Vagina (tissue), 2 donors: ENCODE data around the gene ITGAL. TPM values are rescaled to one million over a fixed set of nuclear protein-coding genes. Genes with fewer than 3 reads are reported as not detected.

Experiments
- DNase-seq, 2 donors: peaks; one replicate each; pipeline ENCODE4 v3.0.0-alpha.2; 2017; ENCODE audit errors: extremely low spot score in 2 of 2
- H3K27ac ChIP-seq: fragments of 200-600 bp; sonication (generic); one replicate; pipeline ENCODE4 v1.5.1; 2019
- H3K27me3 ChIP-seq: fragments of 200-600 bp; sonication (generic); one replicate; pipeline ENCODE4 v1.5.1; 2019
- H3K36me3 ChIP-seq, 2 donors: fragments of 200-600 bp; sonication (generic); one replicate each; pipeline ENCODE4 v1.5.1; 2017 to 2019
- H3K4me1 ChIP-seq: fragments of 200-600 bp; sonication (generic); one replicate; pipeline ENCODE4 v1.5.1; 2019
- H3K4me3 ChIP-seq, 2 donors: fragments of 200-600 bp; sonication (generic); 1 replicate in 1 of 2; 2 replicates in 1 of 2; pipeline ENCODE4 v1.5.1; 2016 to 2019
- H3K9me3 ChIP-seq: fragments of 200-600 bp; sonication (generic); one replicate; pipeline ENCODE4 v1.5.1; 2019
- CTCF ChIP-seq, 3 experiments: fragments of 450-650 bp in 2 of 3; fragments of 200-600 bp in 1 of 3; sonication (generic) in 1 of 3; IDR thresholded peaks; one replicate each; pipeline ENCODE4 v1.5.1; 2017 to 2019; ENCODE audit warnings: antibody characterized with exemption in 3 of 3, mild to moderate bottlenecking in 2 of 3, moderate library complexity in 2 of 3
- POLR2A ChIP-seq, 2 donors: fragments of 450-650 bp; IDR thresholded peaks; one replicate each; pipeline ENCODE4 v1.6.1; 2017; ENCODE audit warnings: antibody characterized with exemption in 2 of 2, mild to moderate bottlenecking in 2 of 2, moderate library complexity in 2 of 2
- POLR2AphosphoS5 ChIP-seq, 2 donors: sonication (generic); formaldehyde crosslinking; IDR thresholded peaks; one replicate each; pipeline ENCODE4 v1.9.0; 2017; ENCODE audit warnings: antibody characterized with exemption in 2 of 2, mild to moderate bottlenecking in 2 of 2, low read depth in 1 of 2; ENCODE audit not compliant: insufficient read depth in 1 of 2
- intact Hi-C: fragments of 100-400 bp; cut with DNase I; formaldehyde crosslinking; loops from one replicate; pipeline ENCODE4 v1.15.1; 2023
- total RNA-seq: library from RNA; depleted of rRNA; stranded (reverse); fragments of >200 nt; gene quantifications from one replicate; pipeline ENCODE4 v1.2.3, GENCODE V29; 2016

Gene ITGAL
- total RNA-seq, 1 donor from 2014 or later = 5.4 TPM

- intact Hi-C loops = loop anchor here (10.0 kb wide), 1 partner anchor 91 kb away; the partner anchor contains the start of gene ZNF747
Measured at GRCh38 chr16:30443631-30444030, 28.9 kb upstream of the ITGAL start.

GRCh38 chr16:30444231-30445148 lies 28.1 kb upstream of the ITGAL start:
- intact Hi-C loops = loop anchor here (10.0 kb wide), 1 partner anchor 90 kb away; the partner anchor contains the start of gene ZNF747
- Histone ChIP-seq H3K27ac (peak overlapping the region; percentile 85), H3K4me1 (peaks cover 20% of the 10 kb centered on the region)

More at GRCh38 chr16:30443631-30444030, 28.9 kb upstream of the ITGAL start:
- H3K4me3 ChIP-seq = no peak overlapping the region
- no peak for DNase-seq
- no peaks in the 10 kb centered on the region for H3K9me3 ChIP-seq
- peaks cover 20% of the 10 kb centered on the region for H3K4me1 ChIP-seq
- no peak for TF ChIP-seq CTCF (IDR thresholded peaks at IDR 0.05)
- TF ChIP-seq POLR2AphosphoS5 (IDR thresholded peaks at IDR 0.05; ENCODE audit: insufficient read depth in 1 of 2, low read depth in 1 of 2) = no peak
- TF ChIP-seq POLR2A (IDR thresholded peaks at IDR 0.05) = no peak
- no peaks in the 10 kb centered on the region for H3K27me3 ChIP-seq
- H3K27ac ChIP-seq = no peak overlapping the region
- H3K36me3 ChIP-seq = no peaks in the 10 kb centered on the region

DNA sequence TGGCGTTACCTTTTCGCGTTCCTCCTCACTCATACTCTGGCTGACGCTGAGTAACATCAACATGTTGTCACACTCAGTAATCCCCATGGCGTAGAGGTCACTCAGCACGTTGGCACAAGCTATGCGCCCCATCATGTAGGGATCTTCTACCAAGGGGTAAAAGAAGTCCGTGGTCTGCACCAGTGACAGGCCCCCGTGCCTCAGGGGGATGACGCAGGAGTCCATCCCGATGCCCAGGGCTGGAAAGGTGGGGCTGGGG lies 27.5 kb upstream of the ITGAL start:
- peaks cover 20% of the 10 kb centered on the region for H3K4me1 ChIP-seq
- H3K9me3 ChIP-seq = no peaks in the 10 kb centered on the region
- H3K27me3 ChIP-seq = no peaks in the 10 kb centered on the region
- no peak for DNase-seq
- peak overlapping the region; percentile 85 for H3K27ac ChIP-seq
- intact Hi-C loops = loop anchor here (10.0 kb wide), 1 partner anchor 90 kb away; the partner anchor contains the start of gene ZNF747
- peak overlapping the region; percentile 79 to 93 for H3K4me3 ChIP-seq
- no peaks in the 10 kb centered on the region for H3K36me3 ChIP-seq
- TF ChIP-seq POLR2AphosphoS5 (IDR thresholded peaks at IDR 0.05; ENCODE audit: insufficient read depth in 1 of 2, low read depth in 1 of 2) = no peak
- no peak for TF ChIP-seq POLR2A (IDR thresholded peaks at IDR 0.05)
- TF ChIP-seq CTCF (IDR thresholded peaks at IDR 0.05) = no peak

More at GRCh38 chr16:30444231-30445148, 28.1 kb upstream of the ITGAL start:
- no peak for DNase-seq
- no peak for TF ChIP-seq POLR2A (IDR thresholded peaks at IDR 0.05)
- TF ChIP-seq POLR2AphosphoS5 (IDR thresholded peaks at IDR 0.05; ENCODE audit: insufficient read depth in 1 of 2, low read depth in 1 of 2) = no peak
- TF ChIP-seq CTCF (IDR thresholded peaks at IDR 0.05) = no peak
- Histone ChIP-seq H3K27me3 (no peaks in the 10 kb centered on the region), H3K9me3 (no peaks in the 10 kb centered on the region), H3K36me3 (no peaks in the 10 kb centered on the region), H3K4me3 (peak overlapping the region; percentile 79 to 93)

DNA sequence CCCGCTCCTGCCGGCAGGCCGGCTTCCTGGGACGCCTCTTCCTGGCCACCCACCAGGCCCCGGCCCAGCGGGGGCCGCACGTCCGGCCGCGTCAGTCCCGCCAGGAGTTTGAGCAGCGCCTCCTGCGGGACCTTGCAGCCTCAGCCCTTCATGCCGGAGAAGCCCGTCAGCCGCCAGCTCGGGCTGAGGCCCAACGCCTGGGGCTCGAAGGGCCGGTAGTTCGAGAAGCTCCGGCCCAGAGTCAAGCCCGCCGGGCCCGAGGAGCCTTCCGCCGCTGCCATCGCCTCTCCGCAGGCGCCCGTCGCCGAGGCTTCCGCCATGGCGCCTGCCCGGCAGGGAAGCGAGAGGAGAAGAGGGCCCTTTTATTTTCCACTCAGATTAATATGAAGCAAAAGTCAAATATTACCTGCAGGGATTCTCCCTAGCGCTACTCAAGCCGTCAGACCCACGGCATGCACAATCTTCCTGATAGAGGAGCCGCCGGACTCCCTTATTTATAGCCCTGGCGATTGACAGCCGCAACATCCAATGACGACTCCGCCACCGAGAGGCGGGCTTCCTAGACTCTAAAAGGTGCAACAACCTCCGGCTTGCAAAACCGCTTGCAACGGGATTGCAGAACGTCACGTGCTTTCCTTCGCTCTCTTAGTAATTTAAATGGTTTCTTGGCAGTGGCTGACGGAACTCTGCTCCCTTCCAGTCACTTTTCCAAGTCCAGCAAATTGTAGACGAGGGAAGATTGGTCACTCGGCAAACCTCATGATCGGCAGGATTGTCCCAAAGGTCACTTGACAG lies 26.9 kb upstream of the ITGAL start, which contains the start of gene SEPHS2:
SEPHS2 (minus strand) TSS at position 467 of the 795 bp plus-strand sequence; CDS start at position 320, 147 bp downstream.
- intact Hi-C loops = loop anchor here (10.0 kb wide), 1 partner anchor 89 kb away; the partner anchor contains the start of gene ZNF747
- H3K4me3 ChIP-seq = peak within 1 kb of the TSS; percentile 79 to 93
- H3K36me3 ChIP-seq = no peaks in the 10 kb centered on the region
- peaks cover 20% of the 10 kb centered on the region for H3K4me1 ChIP-seq
- no peaks in the 10 kb centered on the region for H3K9me3 ChIP-seq
- TF ChIP-seq POLR2A (IDR thresholded peaks at IDR 0.05) = peak in 1 of 2 donors; percentile 84
- peak; percentile 95 to 98 for TF ChIP-seq POLR2AphosphoS5 (IDR thresholded peaks at IDR 0.05; ENCODE audit: insufficient read depth in 1 of 2, low read depth in 1 of 2)
- TF ChIP-seq CTCF (IDR thresholded peaks at IDR 0.05) = no peak
- DNase-seq = peak in 1 of 2 donors; percentile 98
- peak within 1 kb of the TSS; percentile 85 for H3K27ac ChIP-seq
- no peaks in the 10 kb centered on the region for H3K27me3 ChIP-seq
